Testis (tissue), 2 donors: ENCODE measurements around the gene GOLT1A.

Experiments
- POLR2A ChIP-seq: fragments of 450-650 bp; IDR thresholded peaks from one replicate; pipeline ENCODE4 v1.6.1; 2017; ENCODE audit warnings: antibody characterized with exemption, mild to moderate bottlenecking, moderate library complexity
- TF ChIP-seq, protein P1 (sequence below), 3 experiments: fragments of 450-650 bp in 2 of 3; fragments of 200-600 bp in 1 of 3; sonication (generic) in 1 of 3; IDR thresholded peaks; one replicate each; pipeline ENCODE4 v1.5.1; 2016 to 2019; ENCODE audit warnings: antibody characterized with exemption in 3 of 3, mild to moderate bottlenecking in 2 of 3, moderate library complexity in 1 of 3

DNA sequence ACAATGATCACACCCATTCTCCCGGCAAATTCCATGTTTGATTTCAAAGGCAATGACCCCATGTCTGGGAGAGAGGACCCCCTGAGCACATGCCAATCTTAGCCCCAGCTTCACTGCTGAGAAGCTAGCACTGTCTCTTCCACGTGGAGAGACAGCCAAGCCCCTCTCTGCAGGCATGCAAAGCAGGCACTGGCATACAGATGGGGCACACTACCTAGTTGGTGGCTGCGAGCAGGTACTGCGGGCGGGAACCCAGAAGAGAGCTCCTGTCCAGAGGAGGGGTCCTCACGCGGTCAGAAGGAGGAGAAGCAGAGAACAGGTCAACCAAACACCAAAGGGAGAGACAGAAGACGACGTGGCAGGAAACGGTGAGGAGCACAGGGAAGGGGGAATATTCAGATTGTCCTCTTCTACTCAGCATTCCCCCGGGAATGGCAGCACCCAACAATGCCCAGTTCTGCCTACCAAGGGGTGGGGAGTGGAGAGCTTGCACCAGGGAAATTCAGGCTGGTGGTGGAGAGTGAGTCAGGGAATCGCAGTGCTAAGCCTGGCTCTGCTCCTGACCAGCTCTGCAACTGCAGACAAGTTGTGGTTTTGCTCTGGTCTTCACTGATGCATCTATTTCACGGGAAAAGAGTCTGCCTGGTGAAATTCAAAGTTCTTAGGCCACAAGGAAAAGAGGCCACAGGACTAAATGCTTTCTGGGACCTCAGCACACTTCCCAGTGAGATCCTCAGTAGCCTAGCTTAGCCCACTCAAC, 48.1 kb upstream of the GOLT1A start:
- TF ChIP-seq, protein P1, sequence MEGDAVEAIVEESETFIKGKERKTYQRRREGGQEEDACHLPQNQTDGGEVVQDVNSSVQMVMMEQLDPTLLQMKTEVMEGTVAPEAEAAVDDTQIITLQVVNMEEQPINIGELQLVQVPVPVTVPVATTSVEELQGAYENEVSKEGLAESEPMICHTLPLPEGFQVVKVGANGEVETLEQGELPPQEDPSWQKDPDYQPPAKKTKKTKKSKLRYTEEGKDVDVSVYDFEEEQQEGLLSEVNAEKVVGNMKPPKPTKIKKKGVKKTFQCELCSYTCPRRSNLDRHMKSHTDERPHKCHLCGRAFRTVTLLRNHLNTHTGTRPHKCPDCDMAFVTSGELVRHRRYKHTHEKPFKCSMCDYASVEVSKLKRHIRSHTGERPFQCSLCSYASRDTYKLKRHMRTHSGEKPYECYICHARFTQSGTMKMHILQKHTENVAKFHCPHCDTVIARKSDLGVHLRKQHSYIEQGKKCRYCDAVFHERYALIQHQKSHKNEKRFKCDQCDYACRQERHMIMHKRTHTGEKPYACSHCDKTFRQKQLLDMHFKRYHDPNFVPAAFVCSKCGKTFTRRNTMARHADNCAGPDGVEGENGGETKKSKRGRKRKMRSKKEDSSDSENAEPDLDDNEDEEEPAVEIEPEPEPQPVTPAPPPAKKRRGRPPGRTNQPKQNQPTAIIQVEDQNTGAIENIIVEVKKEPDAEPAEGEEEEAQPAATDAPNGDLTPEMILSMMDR (IDR thresholded peaks at IDR 0.05), result no peak
- no peak for TF ChIP-seq POLR2A
